Fibroblast of mammary gland (primary cell): ENCODE results near the gene HAUS8.

Experiments
- DNase-seq: peaks from one replicate; pipeline ENCODE4 v3.0.0-alpha.2; 2010; ENCODE audit warnings: low read depth
- H3K4me3 ChIP-seq: 2 replicates; pipeline ENCODE4 v1.5.1; 2011; ENCODE audit warnings: low read depth, mild to moderate bottlenecking, low read length, moderate library complexity; ENCODE audit not compliant: control insufficient read depth
- TF ChIP-seq, protein P1 (sequence below): conservative IDR thresholded peaks from 2 replicates; pipeline ENCODE4 v1.5.1; 2011; ENCODE audit warnings: low read depth, low read length, inconsistent platforms; ENCODE audit not compliant: control insufficient read depth, insufficient read depth

HAUS8 gene

GRCh38 chr19:17075035-17075863 is at the start of gene HAUS8, which contains the start of gene MYO9B:
HAUS8 (minus strand) TSS chr19:17075452; CDS start chr19:17075422, 30 bp downstream.
MYO9B (plus strand) TSS chr19:17075777; CDS start chr19:17101718, 25,941 bp downstream.
- DNase-seq, result peak; percentile 99
- peak within 1 kb of the TSS; percentile 88 for H3K4me3 ChIP-seq
- TF ChIP-seq, protein P1, sequence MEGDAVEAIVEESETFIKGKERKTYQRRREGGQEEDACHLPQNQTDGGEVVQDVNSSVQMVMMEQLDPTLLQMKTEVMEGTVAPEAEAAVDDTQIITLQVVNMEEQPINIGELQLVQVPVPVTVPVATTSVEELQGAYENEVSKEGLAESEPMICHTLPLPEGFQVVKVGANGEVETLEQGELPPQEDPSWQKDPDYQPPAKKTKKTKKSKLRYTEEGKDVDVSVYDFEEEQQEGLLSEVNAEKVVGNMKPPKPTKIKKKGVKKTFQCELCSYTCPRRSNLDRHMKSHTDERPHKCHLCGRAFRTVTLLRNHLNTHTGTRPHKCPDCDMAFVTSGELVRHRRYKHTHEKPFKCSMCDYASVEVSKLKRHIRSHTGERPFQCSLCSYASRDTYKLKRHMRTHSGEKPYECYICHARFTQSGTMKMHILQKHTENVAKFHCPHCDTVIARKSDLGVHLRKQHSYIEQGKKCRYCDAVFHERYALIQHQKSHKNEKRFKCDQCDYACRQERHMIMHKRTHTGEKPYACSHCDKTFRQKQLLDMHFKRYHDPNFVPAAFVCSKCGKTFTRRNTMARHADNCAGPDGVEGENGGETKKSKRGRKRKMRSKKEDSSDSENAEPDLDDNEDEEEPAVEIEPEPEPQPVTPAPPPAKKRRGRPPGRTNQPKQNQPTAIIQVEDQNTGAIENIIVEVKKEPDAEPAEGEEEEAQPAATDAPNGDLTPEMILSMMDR, result no peak

- no peak overlapping the region for H3K4me3 ChIP-seq
- DNase-seq, result no peak
- TF ChIP-seq, protein P1, result no peak
Measured at GRCh38 chr19:17124025-17124424, 48.8 kb upstream of the HAUS8 start.

DNA sequence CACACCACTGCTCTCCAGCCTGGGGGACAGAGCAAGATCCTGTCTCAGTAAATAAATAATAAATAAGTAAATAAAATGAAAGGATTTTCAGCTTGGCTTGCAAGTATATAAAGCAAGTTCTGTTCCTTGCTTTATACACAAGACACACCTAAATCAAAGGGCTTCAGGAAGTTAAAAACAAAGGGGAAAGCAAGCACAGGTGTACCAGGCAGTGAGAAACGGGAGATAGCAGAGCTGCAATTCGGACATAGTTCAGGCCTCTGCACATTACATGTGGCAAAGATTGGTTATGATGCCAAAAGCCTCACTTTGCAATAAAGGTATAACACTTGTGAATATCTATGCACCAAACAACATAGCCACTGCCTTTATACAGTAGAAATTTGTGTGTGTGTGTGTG is 47.8 kb upstream of the HAUS8 start:
- no peak for DNase-seq
- TF ChIP-seq, protein P1, result no peak
- no peak overlapping the region for H3K4me3 ChIP-seq

DNA sequence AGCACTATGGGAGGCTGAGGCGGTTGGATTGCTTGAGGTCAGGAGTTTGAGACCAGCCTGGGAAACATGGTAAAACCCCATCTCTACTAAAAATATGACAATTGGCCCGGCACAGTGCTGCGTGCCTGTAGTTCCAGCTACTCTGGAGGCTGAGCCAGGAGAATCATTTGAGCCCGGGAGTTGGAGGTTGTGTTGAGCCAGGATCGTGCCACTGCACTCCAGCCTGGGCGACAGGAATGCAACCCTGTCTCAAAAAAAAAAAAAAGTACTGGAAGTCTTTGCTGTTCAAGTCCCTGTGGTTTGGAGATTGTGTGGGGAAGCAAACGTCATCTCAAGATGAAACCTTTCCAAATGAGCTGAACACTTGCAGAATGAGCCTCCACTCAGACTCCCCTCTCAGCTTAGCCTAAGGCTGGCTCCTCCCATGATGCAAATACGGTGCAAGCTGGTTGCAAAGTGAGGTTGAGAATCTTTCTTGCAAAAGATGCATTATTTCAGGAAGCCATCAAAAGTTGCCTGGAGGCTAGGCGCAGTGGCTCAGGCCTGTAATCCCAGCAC is 46.6 kb upstream of the HAUS8 start:
- DNase-seq, result peak; percentile 70
- H3K4me3 ChIP-seq, result no peak overlapping the region
- TF ChIP-seq, protein P1, result no peak

DNA sequence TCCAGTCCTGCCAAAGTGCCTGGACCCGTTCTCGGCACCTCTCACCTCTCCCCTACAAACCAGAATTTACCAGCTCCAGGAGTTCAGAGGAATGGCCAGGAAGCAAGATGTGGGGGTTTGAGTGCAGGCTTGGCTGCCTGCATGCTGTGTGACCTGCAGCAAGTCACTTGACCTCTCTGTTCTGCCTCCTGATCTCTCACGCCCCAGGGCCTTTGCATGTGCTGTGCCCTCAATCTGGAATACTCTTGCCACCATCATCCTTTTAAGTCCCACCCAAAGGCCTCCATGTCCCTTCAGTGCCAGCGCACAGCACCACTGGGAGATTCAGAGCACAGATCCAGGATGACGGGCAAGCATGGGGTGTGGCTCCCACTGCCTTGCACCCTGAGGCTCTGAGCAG is 43.7 kb upstream of the HAUS8 start:
- TF ChIP-seq, protein P1, result no peak
- no peak for DNase-seq
- no peak overlapping the region for H3K4me3 ChIP-seq

DNA sequence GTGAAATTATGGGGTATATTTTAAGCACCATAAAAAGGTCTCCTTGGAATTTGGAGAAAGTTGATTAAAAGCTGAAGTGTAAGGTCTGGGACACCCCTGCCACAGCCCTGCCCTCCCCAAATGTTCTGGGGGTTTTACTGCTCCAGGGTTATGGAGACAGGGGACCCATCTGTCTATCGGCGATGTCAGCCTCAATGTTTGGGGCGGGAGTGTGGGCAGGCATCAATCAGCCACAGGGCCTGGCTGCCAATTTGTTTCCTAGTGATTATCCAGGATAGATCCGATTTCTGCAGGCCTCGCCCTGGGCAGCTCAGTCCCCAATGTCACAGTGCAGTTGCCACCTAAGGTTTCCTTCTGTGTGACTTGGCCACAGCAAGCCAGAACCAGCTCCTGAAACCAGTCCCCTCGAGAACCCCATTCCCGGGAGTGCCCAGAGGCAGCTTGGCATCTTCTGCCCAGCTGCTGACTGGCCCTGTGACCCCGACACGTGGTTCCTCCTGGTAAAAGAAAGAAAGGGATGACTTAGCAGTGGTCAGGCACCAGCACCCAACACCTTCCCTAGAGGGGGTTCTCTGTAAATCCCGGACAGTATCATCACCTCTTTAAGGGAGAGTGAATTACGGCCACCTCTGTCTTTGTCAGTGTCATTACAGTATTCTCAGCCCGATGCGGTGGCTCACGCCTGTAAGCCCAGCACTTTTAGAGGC is 41.9 kb upstream of the HAUS8 start:
- TF ChIP-seq, protein P1, result no peak
- no peak overlapping the region for H3K4me3 ChIP-seq
- DNase-seq, result no peak
